H9 (cell line): Measurements from ENCODE around the gene ZFTA. TPM values are rescaled to one million over a fixed set of nuclear protein-coding genes. Genes with fewer than 3 reads are reported as not detected.
A peak's percentile ranks its signal among the peaks of the same experiment; 100 is the strongest.

Experiments
- DNase-seq: peaks from one replicate; pipeline ENCODE4 v3.0.0-alpha.2; 2017
- H2AFZ ChIP-seq: one replicate; pipeline ENCODE4 v1.6.1; 2013; ENCODE audit warnings: mild to moderate bottlenecking, low read length, control low read depth, moderate library complexity
- H2AK5ac ChIP-seq: 2 replicates; pipeline ENCODE4 v1.6.1; 2013; ENCODE audit warnings: low read length, control low read depth, mixed read lengths; ENCODE audit not compliant: insufficient read length
- H2BK120ac ChIP-seq: one replicate; pipeline ENCODE4 v1.6.1; 2013; ENCODE audit warnings: low read depth, mild to moderate bottlenecking, low read length, control low read depth, inconsistent platforms; ENCODE audit not compliant: poor library complexity, severe bottlenecking
- H2BK12ac ChIP-seq: 2 replicates; pipeline ENCODE4 v1.6.1; 2013; ENCODE audit warnings: low read length, control low read depth, mixed read lengths, low read depth; ENCODE audit not compliant: insufficient read length
- H2BK15ac ChIP-seq: 2 replicates; pipeline ENCODE4 v1.6.1; 2013; ENCODE audit warnings: low read depth, low read length, control low read depth
- H2BK20ac ChIP-seq: one replicate; pipeline ENCODE4 v1.6.1; 2013; ENCODE audit warnings: low read depth, mild to moderate bottlenecking, low read length, control low read depth, inconsistent platforms; ENCODE audit not compliant: poor library complexity, severe bottlenecking
- H2BK5ac ChIP-seq: 2 replicates; pipeline ENCODE4 v1.6.1; 2013; ENCODE audit warnings: low read length, control low read depth, mixed read lengths; ENCODE audit not compliant: insufficient read length
- H3K14ac ChIP-seq: 2 replicates; pipeline ENCODE4 v1.6.1; 2013; ENCODE audit warnings: low read length, control low read depth; ENCODE audit not compliant: insufficient read depth
- H3K18ac ChIP-seq: 2 replicates; pipeline ENCODE4 v1.6.1; 2013; ENCODE audit warnings: low read depth, mild to moderate bottlenecking, mixed read lengths, low read length, control low read depth; ENCODE audit not compliant: insufficient read length
- H3K23ac ChIP-seq: 2 replicates; pipeline ENCODE4 v1.6.1; 2013; ENCODE audit warnings: low read length, control low read depth, mixed read lengths, low read depth; ENCODE audit not compliant: insufficient read length
- H3K23me2 ChIP-seq: 2 replicates; pipeline ENCODE4 v1.6.1; 2013; ENCODE audit warnings: low read depth, mild to moderate bottlenecking, mixed read lengths, low read length, control low read depth; ENCODE audit not compliant: insufficient read length, poor library complexity, severe bottlenecking
- H3K27ac ChIP-seq: 2 replicates; pipeline ENCODE4 v1.5.1; 2013; ENCODE audit warnings: low read length, control low read depth, mixed read lengths, low read depth; ENCODE audit not compliant: insufficient read length
- H3K27me3 ChIP-seq: 2 replicates; pipeline ENCODE4 v1.6.1; 2013; ENCODE audit warnings: low read length, control low read depth, inconsistent platforms; ENCODE audit not compliant: insufficient read depth
- H3K4ac ChIP-seq: 2 replicates; pipeline ENCODE4 v1.6.1; 2013; ENCODE audit warnings: low read depth, mild to moderate bottlenecking, control low read depth, inconsistent platforms, low read length, moderate library complexity
- H3K4me1 ChIP-seq: 2 replicates; pipeline ENCODE4 v1.6.1; 2013; ENCODE audit warnings: low read length, control low read depth, inconsistent platforms; ENCODE audit not compliant: insufficient read depth
- H3K4me2 ChIP-seq: 2 replicates; pipeline ENCODE4 v1.6.1; 2013; ENCODE audit warnings: low read length, control low read depth, mixed read lengths; ENCODE audit not compliant: insufficient read length, insufficient read depth
- H3K56ac ChIP-seq: 2 replicates; pipeline ENCODE4 v1.6.1; 2013; ENCODE audit warnings: low read depth, mild to moderate bottlenecking, mixed read lengths, low read length, control low read depth; ENCODE audit not compliant: insufficient read length
- H3K79me1 ChIP-seq: 2 replicates; pipeline ENCODE4 v1.6.1; 2013; ENCODE audit warnings: low read depth, mild to moderate bottlenecking, moderate library complexity, low read length, control low read depth, inconsistent platforms; ENCODE audit not compliant: insufficient read depth, poor library complexity, severe bottlenecking
- H3K79me2 ChIP-seq: 2 replicates; pipeline ENCODE4 v1.6.1; 2013; ENCODE audit warnings: low read length, control low read depth, inconsistent platforms; ENCODE audit not compliant: insufficient read depth
- H3K9ac ChIP-seq: 2 replicates; pipeline ENCODE4 v1.6.1; 2013; ENCODE audit warnings: low read length, control low read depth, mixed read lengths; ENCODE audit not compliant: insufficient read length; ENCODE audit errors: extremely low read depth
- H3K9me3 ChIP-seq: one replicate; pipeline ENCODE4 v1.6.1; 2013; ENCODE audit warnings: low read depth, low read length, inconsistent platforms; ENCODE audit not compliant: control insufficient read depth
- H3T11ph ChIP-seq: one replicate; pipeline ENCODE4 v1.6.1; 2013; ENCODE audit warnings: mild to moderate bottlenecking, low read length, control low read depth, inconsistent platforms
- H4K20me1 ChIP-seq: one replicate; pipeline ENCODE4 v1.6.1; 2013; ENCODE audit not compliant: control insufficient read depth, insufficient read length, insufficient read depth
- H4K5ac ChIP-seq: 2 replicates; pipeline ENCODE4 v1.6.1; 2013; ENCODE audit warnings: low read depth, mild to moderate bottlenecking, mixed read lengths, low read length, control low read depth; ENCODE audit not compliant: insufficient read length
- H4K8ac ChIP-seq: replicated peaks from 2 replicates; pipeline ENCODE4 v1.6.1; 2013; ENCODE audit warnings: low read length, control low read depth, mixed read lengths, low read depth; ENCODE audit not compliant: insufficient read length
- H4K91ac ChIP-seq: 2 replicates; pipeline ENCODE4 v1.6.1; 2013; ENCODE audit warnings: low read depth, mild to moderate bottlenecking, moderate library complexity, mixed read lengths, low read length, control low read depth; ENCODE audit not compliant: insufficient read length
- H3K27ac Mint-ChIP-seq, 3 experiments: 2 replicates in 2 of 3; 3 replicates in 1 of 3; pipeline ENCODE4 v1.8.0; 2020 to 2021; ENCODE audit warnings: mixed read lengths in 3 of 3, mild to moderate bottlenecking in 1 of 3, moderate library complexity in 1 of 3
- H3K27me3 Mint-ChIP-seq: 2 replicates; pipeline ENCODE4 v1.8.0; 2021; ENCODE audit warnings: low read depth, mild to moderate bottlenecking, moderate library complexity, mixed read lengths
- H3K36me3 Mint-ChIP-seq, 3 experiments: 2 replicates in 2 of 3; 3 replicates in 1 of 3; pipeline ENCODE4 v1.8.0; 2020 to 2021; ENCODE audit warnings: low read depth in 3 of 3, mixed read lengths in 3 of 3; ENCODE audit not compliant: insufficient read depth in 1 of 3
- H3K4me1 Mint-ChIP-seq, 2 experiments: 2 replicates each; pipeline ENCODE4 v1.8.0; 2020; ENCODE audit warnings: mixed read lengths in 2 of 2
- H3K4me3 Mint-ChIP-seq, 2 experiments: 2 replicates in 1 of 2; 3 replicates in 1 of 2; pipeline ENCODE4 v1.8.0; 2020 to 2021; ENCODE audit warnings: mild to moderate bottlenecking in 2 of 2, mixed read lengths in 2 of 2, moderate library complexity in 1 of 2
- H3K9me3 Mint-ChIP-seq, 2 experiments: 2 replicates in 1 of 2; 3 replicates in 1 of 2; pipeline ENCODE4 v1.8.0; 2020; ENCODE audit warnings: mild to moderate bottlenecking in 2 of 2, mixed read lengths in 2 of 2, moderate library complexity in 1 of 2
- WGBS: extraction: QIAGEN DNeasy Blood & Tissue Kit; methylation state at CpG from one replicate; pipeline ENCODE4 v1.1.7; 2013; ENCODE audit warnings: missing lambda C conversion rate, low lambda C conversion rate, mixed read lengths; ENCODE audit not compliant: insufficient read length; ENCODE audit errors: extremely low coverage; 5-methylcytosine and 5-hydroxymethylcytosine counted together
- total RNA-seq: library from RNA; stranded (reverse); gene quantifications from 2 replicates; pipeline ENCODE4 v1.2.1, GENCODE V29; 2021
- TF ChIP-seq, protein P1 (sequence below): fragments of 200-600 bp; sonication (generic); conservative IDR thresholded peaks from 3 replicates; pipeline ENCODE4 v1.8.0; 2021; ENCODE audit warnings: antibody characterized with exemption, mild to moderate bottlenecking

ZFTA gene
- total RNA-seq, 1 experiment from 2014 or later: 48.2 TPM

DNA sequence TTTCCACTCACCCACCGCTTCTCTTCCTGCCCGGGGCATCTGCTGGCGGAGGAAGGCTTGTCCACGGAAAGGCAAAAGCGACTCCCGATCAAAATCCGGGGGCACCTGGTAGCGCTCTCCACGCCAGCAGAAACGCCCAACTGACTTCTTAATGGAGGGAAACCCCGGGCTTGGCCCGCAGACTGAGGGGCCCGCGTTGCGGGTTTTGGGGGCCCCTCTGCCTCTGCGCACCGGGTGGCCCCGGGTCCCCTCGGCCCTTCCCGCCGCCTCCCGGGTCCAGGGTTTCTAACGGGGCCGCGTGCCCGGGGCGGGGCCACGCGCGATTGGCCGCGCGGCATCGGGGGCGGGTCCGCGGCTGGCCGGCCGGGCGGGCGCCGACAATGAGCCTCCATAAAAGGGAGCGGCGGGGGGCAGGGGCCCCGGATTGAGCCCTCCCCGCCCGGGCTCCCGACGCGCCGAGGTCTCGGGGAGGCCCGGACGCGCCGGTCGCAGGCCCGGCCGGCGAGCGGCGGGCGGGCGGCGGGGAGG lies 44.5 kb upstream of the ZFTA start, which contains the start of gene SPINDOC:
Gene SPINDOC (plus strand): TSS at position 422 of the 528 bp plus-strand sequence. CDS start 231 bp downstream, outside the sequence.
- Histone ChIP-seq H4K5ac (no peak within 1 kb of the TSS), H3T11ph (no peak within 1 kb of the TSS), H4K91ac (no peak within 1 kb of the TSS), H3K27me3 (no peaks in the 10 kb centered on the region), H3K4me1 (peaks cover 3% of the 10 kb centered on the region; the same call in 1 of the 2 replicates), H2BK5ac (no peak within 1 kb of the TSS), H3K79me1 (peaks cover 7% of the 10 kb centered on the region), H2BK12ac (no peak within 1 kb of the TSS), H3K4me2 (peak within 1 kb of the TSS; percentile 99), H3K18ac (peak within 1 kb of the TSS; percentile 31), H2BK15ac (no peak within 1 kb of the TSS), H3K14ac (peak within 1 kb of the TSS; percentile 77), H2AK5ac (no peak within 1 kb of the TSS), H3K56ac (no peak within 1 kb of the TSS), H3K4ac (no peak within 1 kb of the TSS), H4K20me1 (peaks cover 3% of the 10 kb centered on the region), H3K23me2 (peaks cover 10% of the 10 kb centered on the region), H4K8ac (no peak within 1 kb of the TSS), H3K23ac (no peak within 1 kb of the TSS), H2BK20ac (no peak within 1 kb of the TSS), H3K9ac (peak within 1 kb of the TSS; percentile 84), H2AFZ (no peak within 1 kb of the TSS), H3K9me3 (no peaks in the 10 kb centered on the region), H3K79me2 (peaks cover 20% of the 10 kb centered on the region), H2BK120ac (no peak within 1 kb of the TSS), H3K27ac (no peak within 1 kb of the TSS)
- peak within 1 kb of the TSS in 2 of 3 experiments; percentile 40 to 68; a peak in 3 of 7 replicates for H3K27ac Mint-ChIP-seq
- peak within 1 kb of the TSS; percentile 86 to 92 for H3K4me3 Mint-ChIP-seq
- WGBS: no CpG with 5 or more reads among the region's 65 CpGs
- peaks cover 34 to 35% of the 10 kb centered on the region in 2 experiments for H3K4me1 Mint-ChIP-seq
- H3K9me3 Mint-ChIP-seq: no peaks in the 10 kb centered on the region
- DNase-seq: peak; percentile 73
- peaks cover 8% of the 10 kb centered on the region; the same call in 1 of the 2 replicates for H3K27me3 Mint-ChIP-seq
- TF ChIP-seq, protein P1, sequence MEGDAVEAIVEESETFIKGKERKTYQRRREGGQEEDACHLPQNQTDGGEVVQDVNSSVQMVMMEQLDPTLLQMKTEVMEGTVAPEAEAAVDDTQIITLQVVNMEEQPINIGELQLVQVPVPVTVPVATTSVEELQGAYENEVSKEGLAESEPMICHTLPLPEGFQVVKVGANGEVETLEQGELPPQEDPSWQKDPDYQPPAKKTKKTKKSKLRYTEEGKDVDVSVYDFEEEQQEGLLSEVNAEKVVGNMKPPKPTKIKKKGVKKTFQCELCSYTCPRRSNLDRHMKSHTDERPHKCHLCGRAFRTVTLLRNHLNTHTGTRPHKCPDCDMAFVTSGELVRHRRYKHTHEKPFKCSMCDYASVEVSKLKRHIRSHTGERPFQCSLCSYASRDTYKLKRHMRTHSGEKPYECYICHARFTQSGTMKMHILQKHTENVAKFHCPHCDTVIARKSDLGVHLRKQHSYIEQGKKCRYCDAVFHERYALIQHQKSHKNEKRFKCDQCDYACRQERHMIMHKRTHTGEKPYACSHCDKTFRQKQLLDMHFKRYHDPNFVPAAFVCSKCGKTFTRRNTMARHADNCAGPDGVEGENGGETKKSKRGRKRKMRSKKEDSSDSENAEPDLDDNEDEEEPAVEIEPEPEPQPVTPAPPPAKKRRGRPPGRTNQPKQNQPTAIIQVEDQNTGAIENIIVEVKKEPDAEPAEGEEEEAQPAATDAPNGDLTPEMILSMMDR: no peak
- peaks cover 21 to 34% (median 30%) of the 10 kb centered on the region in 3 experiments; a peak in 6 of 7 replicates for H3K36me3 Mint-ChIP-seq
